H9 (cell line): Measurements from ENCODE around the gene OR51Q1. TPM values are rescaled to one million over a fixed set of nuclear protein-coding genes. Genes with fewer than 3 reads are reported as not detected.
A peak's percentile ranks its signal among the peaks of the same experiment; 100 is the strongest.

Experiments used
- DNase-seq: peaks from one replicate; pipeline ENCODE4 v3.0.0-alpha.2; 2017
- H2AFZ ChIP-seq: one replicate; pipeline ENCODE4 v1.6.1; 2013; ENCODE audit warnings: mild to moderate bottlenecking, low read length, control low read depth, moderate library complexity
- H2AK5ac ChIP-seq: 2 replicates; pipeline ENCODE4 v1.6.1; 2013; ENCODE audit warnings: low read length, control low read depth, mixed read lengths; ENCODE audit not compliant: insufficient read length
- H2BK120ac ChIP-seq: one replicate; pipeline ENCODE4 v1.6.1; 2013; ENCODE audit warnings: low read depth, mild to moderate bottlenecking, low read length, control low read depth, inconsistent platforms; ENCODE audit not compliant: poor library complexity, severe bottlenecking
- H2BK12ac ChIP-seq: 2 replicates; pipeline ENCODE4 v1.6.1; 2013; ENCODE audit warnings: low read length, control low read depth, mixed read lengths, low read depth; ENCODE audit not compliant: insufficient read length
- H2BK15ac ChIP-seq: 2 replicates; pipeline ENCODE4 v1.6.1; 2013; ENCODE audit warnings: low read depth, low read length, control low read depth
- H2BK20ac ChIP-seq: one replicate; pipeline ENCODE4 v1.6.1; 2013; ENCODE audit warnings: low read depth, mild to moderate bottlenecking, low read length, control low read depth, inconsistent platforms; ENCODE audit not compliant: poor library complexity, severe bottlenecking
- H2BK5ac ChIP-seq: 2 replicates; pipeline ENCODE4 v1.6.1; 2013; ENCODE audit warnings: low read length, control low read depth, mixed read lengths; ENCODE audit not compliant: insufficient read length
- H3K14ac ChIP-seq: 2 replicates; pipeline ENCODE4 v1.6.1; 2013; ENCODE audit warnings: low read length, control low read depth; ENCODE audit not compliant: insufficient read depth
- H3K18ac ChIP-seq: 2 replicates; pipeline ENCODE4 v1.6.1; 2013; ENCODE audit warnings: low read depth, mild to moderate bottlenecking, mixed read lengths, low read length, control low read depth; ENCODE audit not compliant: insufficient read length
- H3K23ac ChIP-seq: 2 replicates; pipeline ENCODE4 v1.6.1; 2013; ENCODE audit warnings: low read length, control low read depth, mixed read lengths, low read depth; ENCODE audit not compliant: insufficient read length
- H3K23me2 ChIP-seq: 2 replicates; pipeline ENCODE4 v1.6.1; 2013; ENCODE audit warnings: low read depth, mild to moderate bottlenecking, mixed read lengths, low read length, control low read depth; ENCODE audit not compliant: insufficient read length, poor library complexity, severe bottlenecking
- H3K27ac ChIP-seq: 2 replicates; pipeline ENCODE4 v1.5.1; 2013; ENCODE audit warnings: low read length, control low read depth, mixed read lengths, low read depth; ENCODE audit not compliant: insufficient read length
- H3K27me3 ChIP-seq: 2 replicates; pipeline ENCODE4 v1.6.1; 2013; ENCODE audit warnings: low read length, control low read depth, inconsistent platforms; ENCODE audit not compliant: insufficient read depth
- H3K4ac ChIP-seq: 2 replicates; pipeline ENCODE4 v1.6.1; 2013; ENCODE audit warnings: low read depth, mild to moderate bottlenecking, control low read depth, inconsistent platforms, low read length, moderate library complexity
- H3K4me1 ChIP-seq: 2 replicates; pipeline ENCODE4 v1.6.1; 2013; ENCODE audit warnings: low read length, control low read depth, inconsistent platforms; ENCODE audit not compliant: insufficient read depth
- H3K4me2 ChIP-seq: 2 replicates; pipeline ENCODE4 v1.6.1; 2013; ENCODE audit warnings: low read length, control low read depth, mixed read lengths; ENCODE audit not compliant: insufficient read length, insufficient read depth
- H3K56ac ChIP-seq: 2 replicates; pipeline ENCODE4 v1.6.1; 2013; ENCODE audit warnings: low read depth, mild to moderate bottlenecking, mixed read lengths, low read length, control low read depth; ENCODE audit not compliant: insufficient read length
- H3K79me1 ChIP-seq: 2 replicates; pipeline ENCODE4 v1.6.1; 2013; ENCODE audit warnings: low read depth, mild to moderate bottlenecking, moderate library complexity, low read length, control low read depth, inconsistent platforms; ENCODE audit not compliant: insufficient read depth, poor library complexity, severe bottlenecking
- H3K79me2 ChIP-seq: 2 replicates; pipeline ENCODE4 v1.6.1; 2013; ENCODE audit warnings: low read length, control low read depth, inconsistent platforms; ENCODE audit not compliant: insufficient read depth
- H3K9ac ChIP-seq: 2 replicates; pipeline ENCODE4 v1.6.1; 2013; ENCODE audit warnings: low read length, control low read depth, mixed read lengths; ENCODE audit not compliant: insufficient read length; ENCODE audit errors: extremely low read depth
- H3K9me3 ChIP-seq: one replicate; pipeline ENCODE4 v1.6.1; 2013; ENCODE audit warnings: low read depth, low read length, inconsistent platforms; ENCODE audit not compliant: control insufficient read depth
- H3T11ph ChIP-seq: one replicate; pipeline ENCODE4 v1.6.1; 2013; ENCODE audit warnings: mild to moderate bottlenecking, low read length, control low read depth, inconsistent platforms
- H4K20me1 ChIP-seq: one replicate; pipeline ENCODE4 v1.6.1; 2013; ENCODE audit not compliant: control insufficient read depth, insufficient read length, insufficient read depth
- H4K5ac ChIP-seq: 2 replicates; pipeline ENCODE4 v1.6.1; 2013; ENCODE audit warnings: low read depth, mild to moderate bottlenecking, mixed read lengths, low read length, control low read depth; ENCODE audit not compliant: insufficient read length
- H4K8ac ChIP-seq: replicated peaks from 2 replicates; pipeline ENCODE4 v1.6.1; 2013; ENCODE audit warnings: low read length, control low read depth, mixed read lengths, low read depth; ENCODE audit not compliant: insufficient read length
- H4K91ac ChIP-seq: 2 replicates; pipeline ENCODE4 v1.6.1; 2013; ENCODE audit warnings: low read depth, mild to moderate bottlenecking, moderate library complexity, mixed read lengths, low read length, control low read depth; ENCODE audit not compliant: insufficient read length
- H3K27ac Mint-ChIP-seq, 3 experiments: 2 replicates in 2 of 3; 3 replicates in 1 of 3; pipeline ENCODE4 v1.8.0; 2020 to 2021; ENCODE audit warnings: mixed read lengths in 3 of 3, mild to moderate bottlenecking in 1 of 3, moderate library complexity in 1 of 3
- H3K27me3 Mint-ChIP-seq: 2 replicates; pipeline ENCODE4 v1.8.0; 2021; ENCODE audit warnings: low read depth, mild to moderate bottlenecking, moderate library complexity, mixed read lengths
- H3K36me3 Mint-ChIP-seq, 3 experiments: 2 replicates in 2 of 3; 3 replicates in 1 of 3; pipeline ENCODE4 v1.8.0; 2020 to 2021; ENCODE audit warnings: low read depth in 3 of 3, mixed read lengths in 3 of 3; ENCODE audit not compliant: insufficient read depth in 1 of 3
- H3K4me1 Mint-ChIP-seq, 2 experiments: 2 replicates each; pipeline ENCODE4 v1.8.0; 2020; ENCODE audit warnings: mixed read lengths in 2 of 2
- H3K4me3 Mint-ChIP-seq, 2 experiments: 2 replicates in 1 of 2; 3 replicates in 1 of 2; pipeline ENCODE4 v1.8.0; 2020 to 2021; ENCODE audit warnings: mild to moderate bottlenecking in 2 of 2, mixed read lengths in 2 of 2, moderate library complexity in 1 of 2
- H3K9me3 Mint-ChIP-seq, 2 experiments: 2 replicates in 1 of 2; 3 replicates in 1 of 2; pipeline ENCODE4 v1.8.0; 2020; ENCODE audit warnings: mild to moderate bottlenecking in 2 of 2, mixed read lengths in 2 of 2, moderate library complexity in 1 of 2
- WGBS: extraction: QIAGEN DNeasy Blood & Tissue Kit; methylation state at CpG from one replicate; pipeline ENCODE4 v1.1.7; 2013; ENCODE audit warnings: missing lambda C conversion rate, low lambda C conversion rate, mixed read lengths; ENCODE audit not compliant: insufficient read length; ENCODE audit errors: extremely low coverage; 5-methylcytosine and 5-hydroxymethylcytosine counted together
- total RNA-seq: library from RNA; stranded (reverse); gene quantifications from 2 replicates; pipeline ENCODE4 v1.2.1, GENCODE V29; 2021
- TF ChIP-seq, protein P1 (sequence below): fragments of 200-600 bp; sonication (generic); conservative IDR thresholded peaks from 3 replicates; pipeline ENCODE4 v1.8.0; 2021; ENCODE audit warnings: antibody characterized with exemption, mild to moderate bottlenecking

Gene OR51Q1
- total RNA-seq, 1 experiment from 2014 or later: not detected

DNA sequence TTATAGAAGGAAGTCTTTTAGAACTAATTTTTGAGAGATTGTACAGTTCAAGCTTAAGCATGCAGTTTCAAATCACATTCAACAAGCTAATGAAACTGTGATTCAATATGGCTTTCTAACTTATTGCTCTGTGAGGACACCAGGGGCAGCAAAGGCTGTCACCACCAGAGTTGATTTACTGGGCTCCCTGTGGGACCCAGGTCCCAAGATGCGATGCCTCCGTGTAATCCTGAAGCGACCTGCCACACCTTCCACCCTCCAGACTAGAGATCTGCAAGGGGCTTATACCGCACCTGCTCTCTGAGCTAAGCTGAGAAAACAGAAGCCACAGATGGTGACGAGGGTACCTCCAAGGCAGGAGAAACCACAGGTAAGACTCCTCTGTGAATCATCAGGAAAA is 918 bp upstream of the OR51Q1 start:
- H2BK120ac ChIP-seq: no peak overlapping the region
- no peaks in the 10 kb centered on the region; the same call in 1 of the 2 replicates for H3K27me3 Mint-ChIP-seq
- H2BK20ac ChIP-seq: no peak overlapping the region
- peak; percentile 39 for DNase-seq
- H2AK5ac ChIP-seq: no peak overlapping the region
- no CpG with 5 or more reads among the region's 5 CpGs for WGBS
- no peak overlapping the region for H2BK15ac ChIP-seq
- H3K79me1 ChIP-seq: no peaks in the 10 kb centered on the region
- H3K79me2 ChIP-seq: no peaks in the 10 kb centered on the region
- H3K4me1 ChIP-seq: no peaks in the 10 kb centered on the region
- H3K4ac ChIP-seq: no peak overlapping the region
- TF ChIP-seq, protein P1, sequence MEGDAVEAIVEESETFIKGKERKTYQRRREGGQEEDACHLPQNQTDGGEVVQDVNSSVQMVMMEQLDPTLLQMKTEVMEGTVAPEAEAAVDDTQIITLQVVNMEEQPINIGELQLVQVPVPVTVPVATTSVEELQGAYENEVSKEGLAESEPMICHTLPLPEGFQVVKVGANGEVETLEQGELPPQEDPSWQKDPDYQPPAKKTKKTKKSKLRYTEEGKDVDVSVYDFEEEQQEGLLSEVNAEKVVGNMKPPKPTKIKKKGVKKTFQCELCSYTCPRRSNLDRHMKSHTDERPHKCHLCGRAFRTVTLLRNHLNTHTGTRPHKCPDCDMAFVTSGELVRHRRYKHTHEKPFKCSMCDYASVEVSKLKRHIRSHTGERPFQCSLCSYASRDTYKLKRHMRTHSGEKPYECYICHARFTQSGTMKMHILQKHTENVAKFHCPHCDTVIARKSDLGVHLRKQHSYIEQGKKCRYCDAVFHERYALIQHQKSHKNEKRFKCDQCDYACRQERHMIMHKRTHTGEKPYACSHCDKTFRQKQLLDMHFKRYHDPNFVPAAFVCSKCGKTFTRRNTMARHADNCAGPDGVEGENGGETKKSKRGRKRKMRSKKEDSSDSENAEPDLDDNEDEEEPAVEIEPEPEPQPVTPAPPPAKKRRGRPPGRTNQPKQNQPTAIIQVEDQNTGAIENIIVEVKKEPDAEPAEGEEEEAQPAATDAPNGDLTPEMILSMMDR: peak; percentile 43; the same call in 2 of the 3 replicates
- no peak overlapping the region for H3K27ac Mint-ChIP-seq
- no peaks in the 10 kb centered on the region for H3K23me2 ChIP-seq
- H3K4me2 ChIP-seq: no peak overlapping the region
- H2BK12ac ChIP-seq: no peak overlapping the region
- H3K9me3 ChIP-seq: no peaks in the 10 kb centered on the region
- no peak overlapping the region for H3K14ac ChIP-seq
- no peaks in the 10 kb centered on the region for H3K27me3 ChIP-seq
- H3K18ac ChIP-seq: no peak overlapping the region
- no peak overlapping the region for H4K91ac ChIP-seq
- no peak overlapping the region for H3K9ac ChIP-seq
- no peak overlapping the region for H2BK5ac ChIP-seq
- no peak overlapping the region for H3K56ac ChIP-seq
- H3K23ac ChIP-seq: no peak overlapping the region
- H4K5ac ChIP-seq: no peak overlapping the region
- no peaks in the 10 kb centered on the region for H4K20me1 ChIP-seq
- no peaks in the 10 kb centered on the region for H3K4me1 Mint-ChIP-seq
- H2AFZ ChIP-seq: no peak overlapping the region
- no peak overlapping the region for H3K27ac ChIP-seq
- no peaks in the 10 kb centered on the region; a peak in 1 of 5 replicates for H3K9me3 Mint-ChIP-seq
- H3K4me3 Mint-ChIP-seq: no peak overlapping the region
- H4K8ac ChIP-seq: no peak overlapping the region
- no peak overlapping the region for H3T11ph ChIP-seq
- peaks cover 0 to 4% (median 0%) of the 10 kb centered on the region in 3 experiments; a peak in 2 of 7 replicates for H3K36me3 Mint-ChIP-seq
